Measurements from ENCODE around the gene BDH1.
"Not testable (repeated sequence)": the region's sequence is repeated elsewhere in the genome, so short reads cannot be mapped to it uniquely, and the experiment has no call there.

Gene BDH1

DNA sequence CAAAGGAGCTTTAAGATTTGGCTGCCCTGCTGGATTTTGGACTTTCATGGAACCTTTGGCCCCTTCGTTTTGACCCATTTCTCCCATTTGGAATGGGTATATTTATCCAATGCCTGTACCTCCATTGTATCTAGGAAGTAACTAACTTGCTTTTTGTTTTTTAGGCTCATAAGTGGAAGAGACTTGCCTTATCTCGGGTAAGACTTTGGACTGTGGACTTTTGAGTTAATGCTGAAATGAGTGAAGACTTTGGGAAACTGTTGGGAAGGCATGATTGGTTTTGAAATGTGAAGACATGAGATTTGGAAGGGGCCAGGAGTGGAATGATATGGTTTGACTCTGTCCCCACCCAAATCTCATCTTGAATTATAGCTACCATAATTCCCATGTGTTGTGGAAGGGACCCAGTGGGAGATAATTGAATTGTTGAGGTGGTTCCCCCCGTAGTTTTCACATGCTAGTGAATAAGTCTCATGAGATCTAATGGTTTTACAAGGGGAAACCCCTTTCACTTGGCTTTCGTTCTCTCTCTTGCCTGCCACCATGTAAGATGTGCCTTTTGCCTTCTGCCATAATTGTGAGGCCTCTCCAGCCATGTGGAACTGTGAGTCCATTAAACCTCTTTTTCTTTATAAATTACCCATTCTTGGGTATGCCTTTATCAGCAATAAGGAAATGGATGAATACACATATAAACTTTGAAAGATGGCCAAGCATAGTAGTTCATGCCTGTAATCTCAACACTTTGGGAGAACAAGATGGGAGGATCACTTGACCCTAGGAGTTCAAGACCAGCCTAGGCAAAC is 15.5 kb upstream of the BDH1 start:
- ATAC-seq: not testable (repeated sequence)

DNA sequence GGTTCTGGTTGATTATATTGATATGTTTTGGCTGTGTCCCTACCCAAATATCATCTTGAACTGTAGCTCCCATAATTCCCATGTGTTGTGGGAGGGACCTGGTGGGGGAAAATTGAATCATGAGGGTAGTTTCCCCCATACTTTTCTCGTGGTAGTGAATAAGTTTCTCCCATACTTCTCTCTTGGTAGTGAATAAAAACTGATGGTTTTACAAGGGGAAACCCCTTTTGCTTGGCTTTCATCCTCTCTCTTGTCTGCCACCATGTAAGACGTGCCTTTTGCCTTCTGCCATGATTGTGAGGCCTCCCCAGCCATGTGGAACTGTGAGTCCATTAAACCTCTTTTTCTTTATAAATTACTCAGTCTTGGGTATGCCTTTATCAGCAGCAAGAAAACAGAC is 13.7 kb upstream of the BDH1 start:
- not testable (repeated sequence) for ATAC-seq

DNA sequence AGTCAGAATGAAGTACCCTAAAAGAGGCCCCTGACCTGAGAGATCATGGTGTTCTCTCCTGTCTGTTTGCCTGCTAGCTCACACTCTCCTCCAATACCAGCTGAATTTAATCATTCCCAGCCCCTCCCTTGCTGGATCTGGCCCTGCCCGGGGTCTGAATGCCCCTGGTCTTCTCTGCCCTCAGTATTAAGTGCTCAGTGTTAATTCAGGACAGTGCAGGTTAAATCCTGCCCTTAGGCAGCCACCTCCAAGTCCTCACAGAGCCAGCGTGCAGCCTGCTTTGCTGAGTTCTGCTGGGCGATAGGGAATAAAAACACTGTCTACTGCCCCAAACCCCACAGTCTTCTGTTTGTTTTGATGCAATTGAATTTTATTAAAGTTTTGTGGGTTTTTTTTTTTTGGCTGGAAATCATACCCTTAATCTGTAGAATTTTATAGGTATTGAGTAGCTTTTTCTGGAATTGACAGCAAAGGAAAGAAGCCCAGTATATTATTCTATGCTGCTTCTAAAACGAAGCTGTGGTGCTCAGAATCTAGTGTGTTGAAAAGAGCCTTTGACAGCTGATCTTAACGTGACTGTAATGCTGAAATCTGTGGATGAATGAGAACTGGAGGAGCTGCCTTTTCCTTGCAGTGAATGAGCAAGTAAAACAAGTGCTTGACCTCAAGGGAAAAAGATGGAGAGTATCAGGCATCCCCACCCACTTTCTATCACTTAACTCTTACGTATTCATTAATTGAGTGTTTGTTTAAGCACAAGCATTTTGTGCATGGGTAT is 12.3 kb upstream of the BDH1 start:
- no peak for ATAC-seq
- TF ChIP-seq SNAI2 (CRISPR knock-in tag; IDR thresholded peaks at IDR 0.05) (no peak), BACH2 (CRISPR knock-in tag; IDR thresholded peaks at IDR 0.05; ENCODE audit: borderline replicate concordance) (no peak), PPARA (CRISPR knock-in tag; IDR thresholded peaks at IDR 0.05; ENCODE audit: borderline replicate concordance) (no peak), CSDC2 (CRISPR knock-in tag; IDR thresholded peaks at IDR 0.05) (no peak), TCF4 (CRISPR knock-in tag; IDR thresholded peaks at IDR 0.05; ENCODE audit: borderline replicate concordance) (no peak), ZNF565 (CRISPR knock-in tag; conservative IDR thresholded peaks at IDR 0.05; ENCODE audit: low read depth) (no peak), ZFP30 (CRISPR knock-in tag; IDR thresholded peaks at IDR 0.05) (no peak), ESRRG (CRISPR knock-in tag; IDR thresholded peaks at IDR 0.05) (no peak), OSR1 (CRISPR knock-in tag; IDR thresholded peaks at IDR 0.05) (no peak), ZFP3 (CRISPR knock-in tag; IDR thresholded peaks at IDR 0.05) (no peak)
- TF ChIP-seq, protein P1, sequence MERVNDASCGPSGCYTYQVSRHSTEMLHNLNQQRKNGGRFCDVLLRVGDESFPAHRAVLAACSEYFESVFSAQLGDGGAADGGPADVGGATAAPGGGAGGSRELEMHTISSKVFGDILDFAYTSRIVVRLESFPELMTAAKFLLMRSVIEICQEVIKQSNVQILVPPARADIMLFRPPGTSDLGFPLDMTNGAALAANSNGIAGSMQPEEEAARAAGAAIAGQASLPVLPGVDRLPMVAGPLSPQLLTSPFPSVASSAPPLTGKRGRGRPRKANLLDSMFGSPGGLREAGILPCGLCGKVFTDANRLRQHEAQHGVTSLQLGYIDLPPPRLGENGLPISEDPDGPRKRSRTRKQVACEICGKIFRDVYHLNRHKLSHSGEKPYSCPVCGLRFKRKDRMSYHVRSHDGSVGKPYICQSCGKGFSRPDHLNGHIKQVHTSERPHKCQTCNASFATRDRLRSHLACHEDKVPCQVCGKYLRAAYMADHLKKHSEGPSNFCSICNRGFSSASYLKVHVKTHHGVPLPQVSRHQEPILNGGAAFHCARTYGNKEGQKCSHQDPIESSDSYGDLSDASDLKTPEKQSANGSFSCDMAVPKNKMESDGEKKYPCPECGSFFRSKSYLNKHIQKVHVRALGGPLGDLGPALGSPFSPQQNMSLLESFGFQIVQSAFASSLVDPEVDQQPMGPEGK (CRISPR knock-in tag; IDR thresholded peaks at IDR 0.05; ENCODE audit: borderline replicate concordance): no peak
- TF ChIP-seq, protein P2, sequence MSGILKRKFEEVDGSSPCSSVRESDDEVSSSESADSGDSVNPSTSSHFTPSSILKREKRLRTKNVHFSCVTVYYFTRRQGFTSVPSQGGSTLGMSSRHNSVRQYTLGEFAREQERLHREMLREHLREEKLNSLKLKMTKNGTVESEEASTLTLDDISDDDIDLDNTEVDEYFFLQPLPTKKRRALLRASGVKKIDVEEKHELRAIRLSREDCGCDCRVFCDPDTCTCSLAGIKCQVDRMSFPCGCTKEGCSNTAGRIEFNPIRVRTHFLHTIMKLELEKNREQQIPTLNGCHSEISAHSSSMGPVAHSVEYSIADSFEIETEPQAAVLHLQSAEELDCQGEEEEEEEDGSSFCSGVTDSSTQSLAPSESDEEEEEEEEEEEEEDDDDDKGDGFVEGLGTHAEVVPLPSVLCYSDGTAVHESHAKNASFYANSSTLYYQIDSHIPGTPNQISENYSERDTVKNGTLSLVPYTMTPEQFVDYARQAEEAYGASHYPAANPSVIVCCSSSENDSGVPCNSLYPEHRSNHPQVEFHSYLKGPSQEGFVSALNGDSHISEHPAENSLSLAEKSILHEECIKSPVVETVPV (CRISPR knock-in tag; IDR thresholded peaks at IDR 0.05): no peak

DNA sequence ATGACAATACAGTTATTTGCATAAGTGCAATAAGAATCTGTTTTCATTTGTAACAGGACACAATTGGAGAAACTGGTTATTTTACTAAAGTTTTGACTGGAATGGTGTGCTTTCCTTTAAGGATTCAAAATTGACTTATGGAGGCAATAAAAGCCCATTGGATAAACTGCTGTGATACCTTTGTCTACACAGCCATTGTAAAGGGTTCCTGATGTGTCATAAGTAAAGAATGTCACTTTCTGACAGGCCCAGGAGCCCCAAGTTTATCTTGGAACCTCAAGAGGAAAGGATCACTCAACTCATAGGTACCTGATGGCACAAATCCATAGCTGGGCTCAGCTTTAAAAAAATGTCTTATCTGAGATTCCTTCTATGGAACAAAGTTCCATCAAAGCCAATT is 10.4 kb upstream of the BDH1 start:
- ATAC-seq: not testable (repeated sequence)

DNA sequence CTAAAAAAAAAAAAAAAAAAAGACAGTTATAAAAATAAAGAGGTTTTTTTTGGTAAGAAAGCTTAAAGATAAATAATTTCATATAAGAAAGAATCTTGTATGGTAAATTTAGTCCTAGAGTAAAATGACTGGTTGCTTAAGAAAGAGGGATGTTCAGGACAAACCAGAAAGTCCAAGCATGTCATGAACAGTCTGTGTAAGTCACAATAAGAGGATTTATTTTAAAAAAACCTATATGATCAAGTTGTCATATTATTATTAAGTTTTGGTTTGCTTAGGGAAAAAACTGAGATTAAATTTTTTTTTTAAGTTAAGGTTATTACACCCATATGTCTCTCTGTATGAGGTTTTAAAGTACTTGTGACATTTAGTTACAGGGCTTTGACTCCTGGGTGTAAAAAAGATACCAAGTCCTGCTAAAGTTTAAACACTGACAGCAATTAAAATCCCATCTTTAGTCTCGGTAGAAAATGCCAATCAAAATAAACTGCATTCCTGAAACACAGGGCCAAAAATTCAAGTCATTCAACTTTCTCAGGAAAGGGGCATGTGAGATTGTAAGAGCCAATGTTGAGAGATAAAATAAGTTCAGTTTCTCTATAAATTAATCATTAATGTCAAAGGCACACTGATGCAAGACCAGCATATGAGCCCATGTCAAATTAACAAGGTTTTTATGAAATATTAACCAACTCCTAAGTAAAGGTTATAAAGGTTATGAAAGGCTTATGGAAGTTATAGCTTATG is 8.5 kb upstream of the BDH1 start:
- TF ChIP-seq ISL1 (CRISPR knock-in tag; IDR thresholded peaks at IDR 0.05) (no peak), OSR1 (CRISPR knock-in tag; IDR thresholded peaks at IDR 0.05) (no peak), ZFP30 (CRISPR knock-in tag; IDR thresholded peaks at IDR 0.05) (no peak), SNAI2 (CRISPR knock-in tag; IDR thresholded peaks at IDR 0.05) (no peak), PPARA (CRISPR knock-in tag; IDR thresholded peaks at IDR 0.05; ENCODE audit: borderline replicate concordance) (no peak), ZC3H10 (CRISPR knock-in tag; IDR thresholded peaks at IDR 0.05) (no peak), RARB (CRISPR knock-in tag; IDR thresholded peaks at IDR 0.05) (no peak), ZNF565 (CRISPR knock-in tag; conservative IDR thresholded peaks at IDR 0.05; ENCODE audit: low read depth) (no peak), GLIS3 (CRISPR knock-in tag; IDR thresholded peaks at IDR 0.05) (no peak), TCF4 (CRISPR knock-in tag; IDR thresholded peaks at IDR 0.05; ENCODE audit: borderline replicate concordance) (no peak)
- TF ChIP-seq, protein P3, sequence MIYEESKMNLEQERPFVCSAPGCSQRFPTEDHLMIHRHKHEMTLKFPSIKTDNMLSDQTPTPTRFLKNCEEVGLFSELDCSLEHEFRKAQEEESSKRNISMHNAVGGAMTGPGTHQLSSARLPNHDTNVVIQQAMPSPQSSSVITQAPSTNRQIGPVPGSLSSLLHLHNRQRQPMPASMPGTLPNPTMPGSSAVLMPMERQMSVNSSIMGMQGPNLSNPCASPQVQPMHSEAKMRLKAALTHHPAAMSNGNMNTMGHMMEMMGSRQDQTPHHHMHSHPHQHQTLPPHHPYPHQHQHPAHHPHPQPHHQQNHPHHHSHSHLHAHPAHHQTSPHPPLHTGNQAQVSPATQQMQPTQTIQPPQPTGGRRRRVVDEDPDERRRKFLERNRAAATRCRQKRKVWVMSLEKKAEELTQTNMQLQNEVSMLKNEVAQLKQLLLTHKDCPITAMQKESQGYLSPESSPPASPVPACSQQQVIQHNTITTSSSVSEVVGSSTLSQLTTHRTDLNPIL (CRISPR knock-in tag; IDR thresholded peaks at IDR 0.05; ENCODE audit: low read depth): no peak
- TF ChIP-seq, protein P4, sequence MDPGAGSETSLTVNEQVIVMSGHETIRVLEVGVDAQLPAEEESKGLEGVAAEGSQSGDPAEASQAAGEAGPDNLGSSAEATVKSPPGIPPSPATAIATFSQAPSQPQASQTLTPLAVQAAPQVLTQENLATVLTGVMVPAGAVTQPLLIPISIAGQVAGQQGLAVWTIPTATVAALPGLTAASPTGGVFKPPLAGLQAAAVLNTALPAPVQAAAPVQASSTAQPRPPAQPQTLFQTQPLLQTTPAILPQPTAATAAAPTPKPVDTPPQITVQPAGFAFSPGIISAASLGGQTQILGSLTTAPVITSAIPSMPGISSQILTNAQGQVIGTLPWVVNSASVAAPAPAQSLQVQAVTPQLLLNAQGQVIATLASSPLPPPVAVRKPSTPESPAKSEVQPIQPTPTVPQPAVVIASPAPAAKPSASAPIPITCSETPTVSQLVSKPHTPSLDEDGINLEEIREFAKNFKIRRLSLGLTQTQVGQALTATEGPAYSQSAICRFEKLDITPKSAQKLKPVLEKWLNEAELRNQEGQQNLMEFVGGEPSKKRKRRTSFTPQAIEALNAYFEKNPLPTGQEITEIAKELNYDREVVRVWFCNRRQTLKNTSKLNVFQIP (CRISPR knock-in tag; IDR thresholded peaks at IDR 0.05; ENCODE audit: borderline replicate concordance, low read depth): no peak
- TF ChIP-seq, protein P2 (CRISPR knock-in tag; IDR thresholded peaks at IDR 0.05): no peak
- ATAC-seq: no peak
